IMR-90 (cell line): Measurements from ENCODE around the gene RASD2. TPM values are rescaled to one million over a fixed set of nuclear protein-coding genes. Genes with fewer than 3 reads are reported as not detected.

ENCODE experiments used
- ATAC-seq: fragments of 200-7000 bp; cut with Tn5 transposase; 2 replicates; pipeline ENCODE4 v1.9.1; 2020; ENCODE audit warnings: low read depth, mild to moderate bottlenecking, moderate library complexity
- BruUV-seq: library from RNA; stranded (reverse); fragments of 400-500 nt; replicated peaks from 2 replicates; lab custom pipeline; 2021; lab: Mats Ljungman, UMichigan
- CTCF ChIA-PET: fragments of 300-600 bp; formaldehyde crosslinking; extraction: SDS; loops from one replicate; lab custom pipeline; 2021; ENCODE audit warnings: antibody characterized with exemption; lab: Yijun Ruan, JAX
- POLR2A ChIA-PET: fragments of 300-600 bp; sonication (Branson Sonifier 250); formaldehyde crosslinking; loops from one replicate; lab custom pipeline; 2022; ENCODE audit warnings: antibody characterized with exemption; ENCODE audit not compliant: unreplicated experiment; lab: Charles Lee
- DNase-seq: peaks from one replicate; pipeline ENCODE4 v3.0.0; 2013
- H2AFZ ChIP-seq: replicated peaks from 2 replicates; pipeline ENCODE3; 2013; ENCODE audit warnings: low read length, mild to moderate bottlenecking; ENCODE audit not compliant: poor library complexity
- H2AK5ac ChIP-seq: 2 replicates; pipeline ENCODE4 v1.6.1; 2013; ENCODE audit warnings: low read depth, low read length, inconsistent platforms
- H2AK9ac ChIP-seq: replicated peaks from 2 replicates; pipeline ENCODE3; 2013; ENCODE audit warnings: mild to moderate bottlenecking, low read depth, low read length, moderate library complexity; ENCODE audit not compliant: poor library complexity
- H2BK120ac ChIP-seq: 2 replicates; pipeline ENCODE4 v1.6.1; 2013; ENCODE audit warnings: low read depth, low read length, inconsistent platforms
- H2BK15ac ChIP-seq: 3 replicates; pipeline ENCODE4 v1.6.1; 2013; ENCODE audit warnings: low read depth, low read length, inconsistent platforms
- H2BK20ac ChIP-seq: 2 replicates; pipeline ENCODE4 v1.6.1; 2013; ENCODE audit warnings: low read depth, mild to moderate bottlenecking, inconsistent platforms, low read length, moderate library complexity
- H2BK5ac ChIP-seq: 2 replicates; pipeline ENCODE4 v1.6.1; 2013; ENCODE audit warnings: mild to moderate bottlenecking, low read depth, low read length, inconsistent platforms; ENCODE audit not compliant: poor library complexity, severe bottlenecking
- H3K14ac ChIP-seq: replicated peaks from 2 replicates; pipeline ENCODE4 v1.6.1; 2013; ENCODE audit warnings: low read depth, low read length, inconsistent platforms
- H3K18ac ChIP-seq: 2 replicates; pipeline ENCODE4 v1.6.1; 2013; ENCODE audit warnings: low read depth, low read length, control low read depth
- H3K23ac ChIP-seq: 2 replicates; pipeline ENCODE4 v1.6.1; 2013; ENCODE audit warnings: low read depth, low read length, inconsistent platforms
- H3K27ac ChIP-seq: 2 replicates; pipeline ENCODE4 v1.5.1; 2013; ENCODE audit warnings: mild to moderate bottlenecking, control low read depth, low read length; ENCODE audit not compliant: insufficient read depth
- H3K27me3 ChIP-seq: 2 replicates; pipeline ENCODE4 v1.6.1; 2013; ENCODE audit warnings: low read length; ENCODE audit not compliant: control insufficient read depth, insufficient read depth
- H3K36me3 ChIP-seq: 2 replicates; pipeline ENCODE4 v1.6.1; 2013; ENCODE audit warnings: low read length, mixed read lengths; ENCODE audit not compliant: control insufficient read depth, insufficient read depth
- H3K4ac ChIP-seq: 2 replicates; pipeline ENCODE4 v1.6.1; 2013; ENCODE audit warnings: low read depth, low read length, inconsistent platforms
- H3K4me1 ChIP-seq: 2 replicates; pipeline ENCODE4 v1.6.1; 2013; ENCODE audit warnings: low read length, mixed read lengths; ENCODE audit not compliant: control insufficient read depth, insufficient read depth
- H3K4me2 ChIP-seq: 2 replicates; pipeline ENCODE4 v1.6.1; 2013; ENCODE audit warnings: low read depth, mild to moderate bottlenecking, control low read depth, low read length, moderate library complexity
- H3K4me3 ChIP-seq: 2 replicates; pipeline ENCODE4 v1.5.1; 2013; ENCODE audit warnings: low read depth, mild to moderate bottlenecking, control low read depth, low read length, moderate library complexity; ENCODE audit not compliant: insufficient read depth
- H3K56ac ChIP-seq: 2 replicates; pipeline ENCODE4 v1.6.1; 2013; ENCODE audit warnings: low read length, inconsistent platforms; ENCODE audit not compliant: insufficient read depth; ENCODE audit errors: extremely low read depth
- H3K79me1 ChIP-seq, 2 experiments: 2 replicates each; pipeline ENCODE4 v1.6.1; 2013; ENCODE audit warnings: low read length in 2 of 2, inconsistent platforms in 1 of 2, low read depth in 1 of 2
- H3K9ac ChIP-seq: 2 replicates; pipeline ENCODE4 v1.6.1; 2013; ENCODE audit warnings: low read depth, low read length, control low read depth
- H3K9me1 ChIP-seq: 2 replicates; pipeline ENCODE4 v1.6.1; 2013; ENCODE audit warnings: low read length, inconsistent platforms; ENCODE audit not compliant: insufficient read depth
- H3K9me3 ChIP-seq: 2 replicates; pipeline ENCODE4 v1.6.1; 2013; ENCODE audit warnings: low read length; ENCODE audit not compliant: control insufficient read depth, insufficient read depth
- H4K20me1 ChIP-seq: 2 replicates; pipeline ENCODE4 v1.6.1; 2013; ENCODE audit warnings: low read length, inconsistent platforms; ENCODE audit not compliant: insufficient read depth
- H4K5ac ChIP-seq: 2 replicates; pipeline ENCODE4 v1.6.1; 2013; ENCODE audit warnings: mild to moderate bottlenecking, low read depth, low read length, control low read depth
- H4K8ac ChIP-seq, 2 experiments: 2 replicates each; pipeline ENCODE4 v1.6.1; 2013; ENCODE audit warnings: low read depth in 2 of 2, low read length in 2 of 2, control low read depth in 1 of 2, inconsistent platforms in 1 of 2
- H4K91ac ChIP-seq: 2 replicates; pipeline ENCODE4 v1.6.1; 2013; ENCODE audit warnings: low read depth, low read length, inconsistent platforms; ENCODE audit not compliant: insufficient read depth
- BHLHE40 ChIP-seq: fragments of 150-350 bp; IDR thresholded peaks from 2 replicates; pipeline ENCODE4 v1.6.1; 2016; ENCODE audit warnings: mild to moderate bottlenecking, low read depth, low read length
- CEBPB ChIP-seq: IDR thresholded peaks from 2 replicates; pipeline ENCODE4 v1.6.1; 2012; ENCODE audit warnings: low read depth, low read length, improper control_type of control experiment
- MAFK ChIP-seq: IDR thresholded peaks from 2 replicates; pipeline ENCODE4 v1.6.1; 2012; ENCODE audit warnings: low read depth, low read length, improper control_type of control experiment
- NFE2L2 ChIP-seq: fragments of 150-350 bp; IDR thresholded peaks from 2 replicates; pipeline ENCODE4 v1.6.1; 2016; ENCODE audit warnings: low read depth, mild to moderate bottlenecking, low read length
- RAD21 ChIP-seq: IDR thresholded peaks from 2 replicates; pipeline ENCODE4 v1.6.1; 2012; ENCODE audit warnings: low read length, improper control_type of control experiment
- SMC3 ChIP-seq: fragments of 150-350 bp; IDR thresholded peaks from 2 replicates; pipeline ENCODE4 v1.6.1; 2016; ENCODE audit warnings: low read depth, mild to moderate bottlenecking, antibody characterized with exemption, low read length, moderate library complexity
- WGBS, 2 experiments: methylation state at CpG; one replicate each; pipeline versions ENCODE4 v1.1.5 to v1.1.7; 2013; ENCODE audit warnings: missing lambda C conversion rate in 2 of 2; ENCODE audit not compliant: insufficient read length in 1 of 2; ENCODE audit errors: extremely low coverage in 2 of 2; 5-methylcytosine and 5-hydroxymethylcytosine counted together
- dilution Hi-C: fragments of 300-500 bp; cut with HindIII; formaldehyde crosslinking; loops from one replicate; pipeline ENCODE4 v1.14.3; 2018; ENCODE audit warnings: low sequenced_read_pairs; ENCODE audit not compliant: unreplicated experiment
- in situ Hi-C: fragments of 300-500 bp; cut with MboI; formaldehyde crosslinking; loops from 3 replicates; pipeline ENCODE4 v1.14.3; 2019; ENCODE audit warnings: low sequenced_read_pairs, inconsistent platforms, mixed read lengths
- intact Hi-C: fragments of 100-400 bp; cut with micrococcal nuclease; formaldehyde crosslinking; loops from 2 replicates; pipeline ENCODE4 v1.10.0; 2022
- polyA plus RNA-seq, 3 experiments: library from polyadenylated mRNA; depleted of rRNA; stranded (reverse); fragments of >200 nt; gene quantifications; 2 replicates each; pipeline ENCODE4 v1.2.3, GENCODE V29; 2012; ENCODE audit warnings: low replicate concordance in 1 of 3
- total RNA-seq: library from RNA; depleted of rRNA; stranded (reverse); fragments of >200 nt; gene quantifications from 2 replicates; pipeline ENCODE4 v1.2.3, GENCODE V29; 2012

RASD2 gene
- total and polyA plus RNA-seq, 2 of the 4 experiments (the other 2 are of a cell fraction) = under 0.01 to 0.32 TPM

- Histone ChIP-seq H3K36me3 (no peaks in the 10 kb centered on the region), H3K56ac (no peak overlapping the region), H3K18ac (no peak overlapping the region), H2BK5ac (no peak overlapping the region), H3K4me1 (peaks cover 17% of the 10 kb centered on the region), H2AK5ac (no peak overlapping the region; the same call in 1 of the 2 replicates), H3K9me3 (no peaks in the 10 kb centered on the region), H3K4me3 (no peak overlapping the region), H3K27ac (no peak overlapping the region), H3K4ac (no peak overlapping the region), H2BK120ac (no peak overlapping the region), H3K79me1 (no peaks in the 10 kb centered on the region), H4K20me1 (no peaks in the 10 kb centered on the region), H2AFZ (peak overlapping the region; percentile 10), H3K14ac (no peak overlapping the region), H3K23ac (no peak overlapping the region), H4K91ac (no peak overlapping the region), H3K9ac (no peak overlapping the region), H2AK9ac (no peak overlapping the region), H4K8ac (no peak overlapping the region), H2BK20ac (no peak overlapping the region), H4K5ac (no peak overlapping the region), H2BK15ac (no peak overlapping the region), H3K9me1 (no peaks in the 10 kb centered on the region; the same call in 1 of the 2 replicates), H3K4me2 (no peak overlapping the region), H3K27me3 (no peaks in the 10 kb centered on the region)
- ATAC-seq (no peak), DNase-seq (no peak)
- dilution Hi-C loops (no loop called here), in situ Hi-C loops (no loop called here), intact Hi-C loops (no loop called here)
- no TSS peak for BruUV-seq
- no peak for TF ChIP-seq BHLHE40
- TF ChIP-seq SMC3 = no peak
- TF ChIP-seq CEBPB = no peak
- TF ChIP-seq NFE2L2 = no peak
- TF ChIP-seq RAD21 = no peak
- TF ChIP-seq MAFK = no peak
- POLR2A ChIA-PET = no interaction called here
- 87% methylated on average over 4 of the region's 10 CpGs; no CpG with 5 or more reads in 1 of the 2 experiments for WGBS, 2 experiments
- CTCF ChIA-PET = no interaction called here
Observed at GRCh38 chr22:35509451-35509850, 31.2 kb upstream of the RASD2 start.
